Activated CD4-positive, alpha-beta memory T cell treated with anti-CD3 and anti-CD28 coated beads, Interleukin-2, amount 10 ng/mL, durations not matched to agents 7 days and 5 days (primary cell): ENCODE results near the gene NPAS4. TPM values are rescaled to one million over a fixed set of nuclear protein-coding genes. Genes with fewer than 3 reads are reported as not detected.
A peak's percentile ranks its signal among the peaks of the same experiment; 100 is the strongest.
"Not testable (repeated sequence)": the region's sequence is repeated elsewhere in the genome, so short reads cannot be mapped to it uniquely, and the experiment has no call there.

Source experiments
- CTCF ChIA-PET: fragments of 350-600 bp; sonication (Branson Sonifier 250); formaldehyde crosslinking; loops from one replicate; lab custom pipeline; 2021; ENCODE audit warnings: antibody characterized with exemption, inconsistent platforms; lab: Charles Lee
- POLR2A ChIA-PET: fragments of 350-600 bp; sonication (Branson Sonifier 250); formaldehyde crosslinking; loops from one replicate; lab custom pipeline; 2021; ENCODE audit warnings: antibody characterized with exemption; lab: Charles Lee
- DNase-seq: peaks from one replicate; pipeline ENCODE4 v3.0.0-alpha.2; 2020
- H3K27ac Mint-ChIP-seq: one replicate; pipeline ENCODE4 v1.8.0; 2021; ENCODE audit warnings: mild to moderate bottlenecking, mixed read lengths
- H3K27me3 Mint-ChIP-seq: one replicate; pipeline ENCODE4 v1.8.0; 2021; ENCODE audit warnings: mixed read lengths
- H3K36me3 Mint-ChIP-seq: one replicate; pipeline ENCODE4 v1.8.0; 2021; ENCODE audit warnings: low read depth, mixed read lengths
- H3K4me1 Mint-ChIP-seq: one replicate; pipeline ENCODE4 v1.8.0; 2021; ENCODE audit warnings: mixed read lengths
- H3K4me3 Mint-ChIP-seq: one replicate; pipeline ENCODE4 v1.8.0; 2021; ENCODE audit warnings: mild to moderate bottlenecking, mixed read lengths
- H3K9me3 Mint-ChIP-seq: one replicate; pipeline ENCODE4 v1.8.0; 2021; ENCODE audit warnings: mixed read lengths
- total RNA-seq, 2 experiments: library from RNA; stranded (reverse); gene quantifications; one replicate each; pipeline ENCODE4 v1.2.3, GENCODE V29; 2021

The NPAS4 gene
- total RNA-seq = under 1 TPM in 1 of 2 experiments, not detected in 1; 0.20 TPM

GRCh38 chr11:66420671-66421476, at the start of gene NPAS4:
Gene NPAS4, plus strand, starts transcription at chr11:66421035. Its CDS starts 145 bp downstream, at chr11:66421180.
- ChIA-PET POLR2A (interaction anchor here (1.3 to 2.0 kb wide), 4 partner anchors 12 to 196 kb away, joined by 6 to 12 read pairs (median 8); partner anchors contain the start of genes DPP3, MRPL11 and RBM14), CTCF (interaction anchor here (0.9 to 3.0 kb wide), 8 partner anchors 9 to 257 kb away, joined by 3 to 22 read pairs (median 5); partner anchors contain the start of genes DPP3, MRPL11 and RBM4B)
- H3K4me1 Mint-ChIP-seq = peaks cover 17% of the 10 kb centered on the region
- DNase-seq = no peak
- no peaks in the 10 kb centered on the region for H3K36me3 Mint-ChIP-seq
- H3K9me3 Mint-ChIP-seq = peaks cover 2% of the 10 kb centered on the region
- no peak within 1 kb of the TSS for H3K27ac Mint-ChIP-seq
- no peak within 1 kb of the TSS for H3K4me3 Mint-ChIP-seq
- peaks cover 33% of the 10 kb centered on the region for H3K27me3 Mint-ChIP-seq

- CTCF ChIA-PET = interaction anchor here (0.7 to 4.0 kb wide), 9 partner anchors 8 to 85 kb away, joined by 3 to 24 read pairs (median 5); partner anchors contain the start of gene MRPL11
- peak; percentile 79 for DNase-seq
- peaks cover 7% of the 10 kb centered on the region for H3K27me3 Mint-ChIP-seq
- H3K9me3 Mint-ChIP-seq = no peaks in the 10 kb centered on the region
- peak within 1 kb of the TSS; percentile 91 for H3K27ac Mint-ChIP-seq
- H3K4me3 Mint-ChIP-seq = peak within 1 kb of the TSS; percentile 80
- no peaks in the 10 kb centered on the region for H3K36me3 Mint-ChIP-seq
- H3K4me1 Mint-ChIP-seq = peaks cover 19% of the 10 kb centered on the region
- POLR2A ChIA-PET = interaction anchor here (0.6 to 3.7 kb wide), 17 partner anchors 8 to 756 kb away, joined by 3 to 23 read pairs (median 4); partner anchors contain the start of genes BRMS1, MRPL11, PELI3 and RIN1
Measured at GRCh38 chr11:66371627-66372415, 49.0 kb upstream of the NPAS4 start, which contains the start of gene SLC29A2. Gene SLC29A2, minus strand, starts transcription at chr11:66371760. Its CDS starts 169 bp downstream, at chr11:66371591.

- POLR2A ChIA-PET = no interaction called here
- Mint-ChIP-seq H3K4me1 (peaks cover 19% of the 10 kb centered on the region), H3K9me3 (no peaks in the 10 kb centered on the region), H3K4me3 (peak overlapping the region; percentile 13), H3K36me3 (no peaks in the 10 kb centered on the region), H3K27me3 (peaks cover 9% of the 10 kb centered on the region), H3K27ac (no peak overlapping the region)
- CTCF ChIA-PET = interaction anchor here (2.1 to 4.0 kb wide), 3 partner anchors 10 to 16 kb away, joined by 8 to 24 read pairs (median 8); no protein-coding TSS in a partner anchor
- DNase-seq = no peak
Measured at GRCh38 chr11:66373265-66373664, 47.6 kb upstream of the NPAS4 start.

GRCh38 chr11:66373690-66374287, 47.0 kb upstream of the NPAS4 start:
- H3K4me1 Mint-ChIP-seq = peaks cover 19% of the 10 kb centered on the region
- not testable (repeated sequence) for DNase-seq, H3K36me3 Mint-ChIP-seq, H3K27ac Mint-ChIP-seq, H3K4me3 Mint-ChIP-seq, H3K27me3 Mint-ChIP-seq, H3K9me3 Mint-ChIP-seq
- ChIA-PET CTCF (interaction anchor here (0.7 to 4.0 kb wide), 4 partner anchors 8 to 15 kb away, joined by 4 to 24 read pairs (median 8); no protein-coding TSS in a partner anchor), POLR2A (interaction anchor here (0.6 kb wide), 1 partner anchor 12 kb away, joined by 3 read pairs; no protein-coding TSS in a partner anchor)

- H3K4me3 Mint-ChIP-seq, POLR2A ChIA-PET, H3K27ac Mint-ChIP-seq, H3K36me3 Mint-ChIP-seq, DNase-seq, H3K9me3 Mint-ChIP-seq, H3K4me1 Mint-ChIP-seq: not testable (repeated sequence)
- H3K27me3 Mint-ChIP-seq = peaks cover 11% of the 10 kb centered on the region
- CTCF ChIA-PET = interaction anchor here (0.7 to 2.0 kb wide), 3 partner anchors 9 to 68 kb away, joined by 3 to 11 read pairs (median 7); no protein-coding TSS in a partner anchor
Measured at GRCh38 chr11:66380264-66380663, 40.6 kb upstream of the NPAS4 start.

GRCh38 chr11:66384316-66384715, 36.5 kb upstream of the NPAS4 start:
- H3K27me3 Mint-ChIP-seq = peaks cover 12% of the 10 kb centered on the region
- H3K27ac Mint-ChIP-seq, H3K4me3 Mint-ChIP-seq, DNase-seq, H3K36me3 Mint-ChIP-seq, H3K9me3 Mint-ChIP-seq, H3K4me1 Mint-ChIP-seq: not testable (repeated sequence)
- CTCF ChIA-PET = interaction anchor here (0.9 to 6.5 kb wide), 4 partner anchors 19 to 73 kb away, joined by 3 to 52 read pairs (median 19); partner anchors contain the start of gene MRPL11
- POLR2A ChIA-PET = interaction anchor here (0.9 to 1.2 kb wide), 2 partner anchors 12 to 73 kb away, joined by 3 to 4 read pairs; no protein-coding TSS in a partner anchor

- CTCF ChIA-PET = interaction anchor here (0.6 to 6.5 kb wide), 38 partner anchors 10 to 860 kb away, joined by 3 to 52 read pairs (median 4); partner anchors contain the start of genes BRMS1, KCNK7, MRPL11 and PELI3
- Mint-ChIP-seq H3K27me3 (peaks cover 7% of the 10 kb centered on the region), H3K4me1 (peaks cover 6% of the 10 kb centered on the region), H3K4me3 (peak overlapping the region; percentile 12), H3K9me3 (no peaks in the 10 kb centered on the region), H3K36me3 (no peaks in the 10 kb centered on the region), H3K27ac (no peak overlapping the region)
- POLR2A ChIA-PET = interaction anchor here (0.6 to 1.5 kb wide), 4 partner anchors 9 to 1083 kb away, joined by 3 to 4 read pairs (median 4); no protein-coding TSS in a partner anchor
- peak; percentile 83 for DNase-seq
Measured at GRCh38 chr11:66386171-66387069, 34.4 kb upstream of the NPAS4 start.

GRCh38 chr11:66388780-66389386, 32.0 kb upstream of the NPAS4 start:
- Mint-ChIP-seq H3K36me3 (no peaks in the 10 kb centered on the region), H3K4me1 (peaks cover 6% of the 10 kb centered on the region)

GRCh38 chr11:66391322-66391721, 29.5 kb upstream of the NPAS4 start:
- no peak overlapping the region for H3K4me3 Mint-ChIP-seq
- H3K4me1 Mint-ChIP-seq = peaks cover 2% of the 10 kb centered on the region
- peaks cover 7% of the 10 kb centered on the region for H3K27me3 Mint-ChIP-seq
- DNase-seq = no peak
- ChIA-PET POLR2A (interaction anchor here (1.4 kb wide), 1 partner anchor 19 kb away, joined by 4 read pairs; the partner anchor contains the start of gene SLC29A2), CTCF (interaction anchor here (1.3 to 1.4 kb wide), 2 partner anchors 38 to 80 kb away, joined by 3 read pairs; no protein-coding TSS in a partner anchor)
- H3K36me3 Mint-ChIP-seq = no peaks in the 10 kb centered on the region
- no peaks in the 10 kb centered on the region for H3K9me3 Mint-ChIP-seq
- H3K27ac Mint-ChIP-seq = no peak overlapping the region

More at GRCh38 chr11:66388780-66389386, 32.0 kb upstream of the NPAS4 start:
- no peaks in the 10 kb centered on the region for H3K9me3 Mint-ChIP-seq
- peaks cover 6% of the 10 kb centered on the region for H3K27me3 Mint-ChIP-seq
- ChIA-PET POLR2A (interaction anchor here (1.0 to 1.5 kb wide), 2 partner anchors 17 to 44 kb away, joined by 3 to 4 read pairs; partner anchors contain the start of genes BRMS1 and SLC29A2), CTCF (interaction anchor here (0.6 to 2.5 kb wide), 26 partner anchors 8 to 1240 kb away, joined by 3 to 23 read pairs (median 4); partner anchors contain the start of genes BRMS1, DPP3, MRPL11 and SLC29A2)
- DNase-seq = peak; percentile 80
- H3K4me3 Mint-ChIP-seq = no peak overlapping the region
- no peak overlapping the region for H3K27ac Mint-ChIP-seq

GRCh38 chr11:66393954-66394353, 26.9 kb upstream of the NPAS4 start:
- H3K9me3 Mint-ChIP-seq = no peaks in the 10 kb centered on the region
- CTCF ChIA-PET = no interaction called here
- H3K36me3 Mint-ChIP-seq = no peaks in the 10 kb centered on the region
- no peak overlapping the region for H3K27ac Mint-ChIP-seq
- no peak for DNase-seq
- no peak overlapping the region for H3K4me3 Mint-ChIP-seq
- no peaks in the 10 kb centered on the region for H3K4me1 Mint-ChIP-seq
- H3K27me3 Mint-ChIP-seq = peaks cover 5% of the 10 kb centered on the region
- POLR2A ChIA-PET = no interaction called here
